Midbrain (tissue), 1 donor: ENCODE data around the gene TCEAL5.
A peak's percentile ranks its signal among the peaks of the same experiment; 100 is the strongest.
"Not testable (repeated sequence)": the region's sequence is repeated elsewhere in the genome, so short reads cannot be mapped to it uniquely, and the experiment has no call there.

Source experiments
- DNase-seq: peaks from one replicate; lab custom pipeline; 2025; lab: John Stamatoyannopoulos, UW

TCEAL5 gene, protein sequence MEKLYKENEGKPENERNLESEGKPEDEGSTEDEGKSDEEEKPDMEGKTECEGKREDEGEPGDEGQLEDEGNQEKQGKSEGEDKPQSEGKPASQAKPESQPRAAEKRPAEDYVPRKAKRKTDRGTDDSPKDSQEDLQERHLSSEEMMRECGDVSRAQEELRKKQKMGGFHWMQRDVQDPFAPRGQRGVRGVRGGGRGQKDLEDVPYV

DNA sequence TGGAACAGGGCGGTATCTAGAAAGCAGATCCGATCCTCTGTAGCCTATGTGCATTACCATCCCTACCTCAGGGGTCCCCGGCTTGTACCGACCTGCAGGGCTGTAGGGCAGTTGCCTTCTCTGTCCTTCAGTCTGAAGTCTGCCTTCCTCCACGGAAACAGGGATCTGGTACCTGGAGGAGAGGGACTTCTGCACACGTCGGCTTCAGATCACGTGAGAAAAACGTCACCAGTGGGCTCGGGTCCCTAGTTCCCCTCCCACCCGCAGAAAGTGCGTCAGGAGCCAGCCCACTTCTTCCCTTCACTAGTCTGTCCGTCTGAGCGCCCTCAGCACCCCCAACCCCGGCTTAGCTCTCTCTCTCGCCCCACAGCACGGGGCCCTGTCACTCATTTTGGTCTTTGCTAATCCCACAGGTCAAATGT lies at the start of gene TCEAL5:
TCEAL5 (minus strand) TSS at position 170 of the 422 bp plus-strand sequence. CDS start 2,187 bp downstream, outside the sequence.
- peak; percentile 39 for DNase-seq

DNA sequence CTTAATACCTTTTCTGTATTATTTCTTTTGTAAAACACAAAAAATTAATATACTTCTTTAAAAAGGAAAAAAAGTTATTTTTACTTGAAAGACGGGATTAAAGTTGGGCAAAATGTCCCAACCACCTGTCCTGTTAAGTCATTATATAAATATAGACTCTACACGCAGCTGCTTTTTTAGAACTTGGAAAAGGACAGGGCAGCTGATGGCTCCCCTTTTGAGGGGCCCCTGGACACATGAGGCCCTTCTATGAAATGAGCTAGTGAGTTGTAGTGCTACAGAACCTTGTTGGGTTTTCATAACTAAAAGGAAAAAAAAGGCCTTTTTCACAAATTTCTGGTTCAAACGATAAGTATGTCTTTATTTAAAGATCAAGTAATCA lies 34.8 kb upstream of the TCEAL5 start:
- DNase-seq: no peak

DNA sequence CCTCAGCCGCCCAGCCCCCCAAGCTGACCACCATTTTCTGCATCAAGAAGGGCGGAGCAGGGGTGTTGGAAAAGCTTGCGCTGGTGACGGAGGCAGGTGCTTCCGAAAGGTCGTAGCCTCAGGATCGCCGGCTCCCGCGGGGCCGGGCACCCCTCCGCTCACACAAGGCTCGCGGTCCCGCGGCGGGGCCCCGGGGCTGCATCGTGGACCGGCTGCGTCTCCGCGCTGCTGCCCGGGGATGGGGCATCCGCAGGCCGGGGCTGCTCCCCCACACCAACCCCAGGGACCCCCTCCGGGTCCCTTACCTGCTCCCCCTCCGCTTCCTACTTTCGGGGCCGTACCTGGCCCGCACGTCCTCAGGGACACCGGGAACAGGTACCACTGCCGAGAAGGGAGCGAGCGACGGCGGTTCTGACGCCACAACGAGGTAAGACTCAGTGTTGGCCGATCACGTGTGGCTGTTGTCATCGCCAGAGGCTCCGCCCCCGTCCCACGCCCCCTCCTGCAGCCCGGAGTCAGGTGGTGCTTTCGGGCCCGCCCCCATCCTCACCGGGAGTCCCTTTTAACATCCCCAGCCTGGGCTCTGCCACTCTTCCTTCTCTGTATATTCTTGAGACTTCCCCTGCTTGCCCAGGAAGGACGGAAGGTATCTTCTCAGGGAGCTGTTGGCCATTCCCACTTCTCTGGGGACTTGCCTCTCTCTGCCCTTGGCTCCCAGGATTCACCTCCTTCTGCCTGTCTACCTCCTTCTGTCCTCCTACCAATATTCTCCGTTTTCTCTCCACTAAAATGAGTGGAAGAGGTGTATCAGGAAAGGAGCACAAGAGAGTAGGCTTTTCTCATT lies 34.2 kb upstream of the TCEAL5 start, which contains the start of gene BEX2:
BEX2 (minus strand) TSS at position 436 of the 844 bp plus-strand sequence. CDS start 1,014 bp downstream, outside the sequence.
- DNase-seq: peak; percentile 81

DNA sequence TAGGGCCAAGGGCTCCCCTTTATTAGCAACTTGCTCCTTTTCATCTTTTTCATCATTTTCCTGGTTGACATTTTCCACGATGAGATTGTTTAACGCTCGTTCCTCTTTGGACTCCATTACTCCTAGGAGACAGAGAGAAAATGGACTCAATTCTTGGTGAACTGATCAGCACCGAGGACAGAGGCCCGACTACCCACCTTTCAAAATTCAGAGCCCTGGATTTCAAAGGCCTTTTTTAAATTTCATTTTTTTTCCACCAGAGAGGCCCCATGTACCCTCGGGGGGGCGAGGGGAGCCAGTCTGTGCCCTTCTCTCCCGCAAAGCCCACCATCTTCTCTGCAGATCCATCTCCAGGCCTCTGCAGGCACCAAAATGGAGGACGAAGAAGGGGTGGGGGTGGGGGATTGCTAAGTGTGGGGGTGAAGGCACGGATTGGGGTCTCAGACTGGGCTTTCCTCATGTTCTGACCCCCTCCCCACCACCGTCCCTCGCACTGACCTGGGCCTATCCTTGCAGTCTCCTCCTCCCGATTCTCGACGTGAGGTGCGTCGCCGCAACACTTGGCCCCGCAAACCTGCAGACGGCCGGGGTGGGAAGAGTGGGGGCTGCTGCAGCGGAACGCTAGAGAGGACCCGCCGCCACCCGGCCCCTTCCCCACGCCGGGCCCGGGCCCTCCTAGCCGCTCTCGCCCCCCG lies 33.5 kb upstream of the TCEAL5 start:
- DNase-seq: no peak

DNA sequence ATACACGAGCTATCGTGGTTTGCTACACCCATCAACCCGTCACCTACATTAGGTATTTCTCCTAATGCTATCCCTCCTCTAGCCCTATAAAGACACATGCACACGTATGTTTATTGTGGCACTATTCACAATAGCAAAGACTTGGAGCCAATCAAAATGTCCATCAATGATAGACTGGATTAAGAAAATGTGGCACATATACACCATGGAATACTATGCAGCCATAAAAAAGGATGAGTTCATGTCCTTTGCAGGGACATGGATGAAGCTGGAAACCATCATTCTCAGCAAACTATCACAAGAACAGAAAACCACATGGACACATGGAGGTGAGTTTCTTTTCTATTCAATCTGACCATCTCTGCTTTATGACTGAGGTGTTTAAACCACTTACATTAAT lies 29.1 kb upstream of the TCEAL5 start:
- not testable (repeated sequence) for DNase-seq

DNA sequence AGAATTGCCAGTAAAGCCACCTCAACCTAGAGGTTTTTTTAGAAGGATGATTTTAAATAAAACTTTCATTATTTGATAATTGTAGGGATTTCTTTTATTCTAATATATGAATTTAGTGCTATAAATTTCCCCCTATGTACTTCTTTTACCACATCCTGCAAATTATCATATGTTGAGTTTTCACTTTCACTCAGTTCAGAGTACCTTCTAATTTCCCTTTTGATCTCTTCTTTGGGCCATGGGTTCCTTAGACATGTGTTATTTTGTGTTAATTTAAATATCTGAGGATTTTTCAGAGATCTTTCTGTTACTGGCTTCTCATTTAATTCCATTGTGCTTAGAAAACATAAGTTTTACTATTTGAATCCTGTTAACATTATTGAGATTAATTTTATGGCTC lies 28.2 kb upstream of the TCEAL5 start:
- DNase-seq: no peak

DNA sequence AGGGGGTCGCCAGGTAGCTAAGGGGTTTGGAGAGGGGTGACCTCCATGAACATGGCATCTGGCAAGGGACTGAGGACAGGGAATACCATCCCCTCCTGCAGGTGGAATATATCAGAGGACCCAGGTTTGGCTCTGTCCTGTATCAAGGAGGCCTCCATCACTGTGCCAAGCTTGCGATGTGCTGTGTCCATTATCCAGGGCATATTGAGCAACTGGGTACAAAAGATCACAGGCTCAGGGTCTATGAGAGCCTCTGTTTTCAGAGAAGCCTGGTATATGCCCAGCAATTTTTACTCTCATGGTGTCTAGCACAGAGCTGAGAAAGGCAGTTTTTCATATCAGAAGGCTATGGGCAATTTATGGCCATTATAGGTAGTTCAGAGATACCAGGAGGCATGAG lies 16.6 kb upstream of the TCEAL5 start:
- no peak for DNase-seq

DNA sequence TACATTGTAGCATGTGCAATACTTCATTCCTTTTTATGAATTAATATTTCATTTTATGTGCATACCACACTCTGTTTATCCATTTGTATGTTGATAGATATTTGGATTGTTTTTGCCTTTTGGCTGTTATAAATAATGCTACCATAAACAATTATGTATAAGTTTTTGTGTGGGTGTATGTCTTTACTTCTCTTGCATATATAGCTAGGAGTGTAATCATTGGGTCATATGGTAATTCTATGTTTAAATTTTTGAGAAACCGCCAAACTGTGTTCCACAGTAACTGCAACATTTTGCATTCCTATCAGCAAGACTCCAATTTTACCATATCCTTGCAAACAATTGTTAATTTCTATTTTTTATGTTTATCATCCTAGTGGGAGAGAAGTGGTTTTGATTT lies 3.1 kb upstream of the TCEAL5 start:
- no peak for DNase-seq

DNA sequence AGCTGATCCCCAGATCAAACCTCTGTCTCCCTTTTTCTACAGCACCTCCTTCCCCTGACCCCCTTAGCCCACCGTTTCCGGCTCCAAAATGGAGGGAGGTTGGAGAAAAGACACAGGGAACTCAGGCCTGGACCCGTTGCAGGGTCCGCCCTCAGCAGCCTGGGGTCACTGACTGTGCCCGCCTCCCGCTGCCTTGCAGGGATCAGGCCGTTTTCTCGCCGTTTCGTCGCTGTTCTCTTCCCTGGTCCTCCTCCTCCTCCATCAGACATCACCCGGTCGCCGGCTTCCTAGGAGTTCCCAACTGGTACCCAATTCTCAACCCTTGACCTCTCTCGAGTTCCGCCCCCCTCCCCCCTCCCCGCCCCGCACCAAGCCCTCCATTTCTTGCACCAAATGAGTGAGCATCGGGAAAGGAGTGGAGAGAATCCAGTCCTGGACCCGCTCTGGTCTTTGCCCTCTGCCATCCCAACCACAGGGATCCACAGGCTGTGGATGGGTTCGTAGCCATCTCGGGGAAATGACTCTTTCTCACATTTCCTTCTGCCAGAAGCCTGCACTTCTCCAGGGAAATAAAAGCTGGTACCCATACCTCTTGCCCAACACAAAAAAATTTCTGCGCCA lies 493 bp downstream of the TCEAL5 start:
- DNase-seq: peak; percentile 6

DNA sequence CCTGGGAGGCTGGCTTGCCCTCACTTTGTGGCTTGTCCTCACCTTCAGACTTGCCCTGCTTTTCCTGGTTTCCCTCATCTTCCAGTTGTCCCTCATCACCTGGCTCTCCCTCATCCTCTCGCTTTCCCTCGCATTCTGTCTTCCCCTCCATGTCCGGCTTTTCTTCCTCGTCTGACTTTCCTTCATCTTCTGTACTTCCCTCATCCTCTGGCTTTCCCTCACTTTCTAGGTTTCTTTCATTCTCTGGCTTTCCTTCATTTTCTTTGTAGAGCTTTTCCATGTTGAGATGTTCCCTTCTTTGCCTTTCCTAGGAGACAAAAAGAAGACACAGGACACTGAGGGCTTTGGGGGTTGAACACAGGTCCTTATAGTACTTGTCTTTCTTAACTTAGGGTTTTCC lies 2.3 kb downstream of the TCEAL5 start:
- no peak for DNase-seq

DNA sequence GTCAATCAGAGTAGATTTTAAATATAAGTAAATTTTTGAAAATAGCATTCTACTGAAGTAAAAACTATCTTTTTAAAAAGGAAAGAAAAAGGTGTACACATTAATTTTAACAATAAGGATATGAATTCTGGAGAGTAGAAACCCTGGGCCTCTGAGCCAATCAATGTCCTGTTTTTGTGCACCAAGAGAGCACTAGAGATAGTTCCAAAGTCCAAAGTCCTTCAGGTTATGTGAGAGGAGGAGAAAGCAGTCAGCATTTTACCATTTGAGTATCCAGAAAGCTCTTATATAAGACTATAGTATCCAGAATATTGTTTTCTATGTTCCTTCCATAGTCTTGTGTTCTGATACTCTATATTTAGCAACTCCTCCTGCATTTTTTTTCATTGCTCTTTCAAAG lies 18.3 kb downstream of the TCEAL5 start:
- DNase-seq: no peak

DNA sequence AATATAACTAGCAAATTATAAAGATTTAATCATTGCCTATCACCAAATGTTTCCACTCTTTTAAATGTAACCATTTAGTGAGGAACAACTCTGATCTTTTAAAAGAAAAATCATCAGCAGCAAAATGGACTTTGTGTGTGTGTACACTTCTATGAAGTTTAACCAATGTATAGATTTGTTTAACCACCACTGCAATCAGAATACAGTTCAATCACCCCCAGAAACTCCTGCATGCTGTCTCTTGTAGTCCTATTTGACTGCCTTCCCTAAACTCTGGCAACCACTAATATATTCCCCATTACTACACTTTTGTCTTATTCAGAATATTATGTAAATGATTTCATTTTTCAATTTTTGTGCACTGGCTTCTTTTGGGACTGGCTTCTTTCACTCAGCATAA lies 19.9 kb downstream of the TCEAL5 start:
- no peak for DNase-seq

DNA sequence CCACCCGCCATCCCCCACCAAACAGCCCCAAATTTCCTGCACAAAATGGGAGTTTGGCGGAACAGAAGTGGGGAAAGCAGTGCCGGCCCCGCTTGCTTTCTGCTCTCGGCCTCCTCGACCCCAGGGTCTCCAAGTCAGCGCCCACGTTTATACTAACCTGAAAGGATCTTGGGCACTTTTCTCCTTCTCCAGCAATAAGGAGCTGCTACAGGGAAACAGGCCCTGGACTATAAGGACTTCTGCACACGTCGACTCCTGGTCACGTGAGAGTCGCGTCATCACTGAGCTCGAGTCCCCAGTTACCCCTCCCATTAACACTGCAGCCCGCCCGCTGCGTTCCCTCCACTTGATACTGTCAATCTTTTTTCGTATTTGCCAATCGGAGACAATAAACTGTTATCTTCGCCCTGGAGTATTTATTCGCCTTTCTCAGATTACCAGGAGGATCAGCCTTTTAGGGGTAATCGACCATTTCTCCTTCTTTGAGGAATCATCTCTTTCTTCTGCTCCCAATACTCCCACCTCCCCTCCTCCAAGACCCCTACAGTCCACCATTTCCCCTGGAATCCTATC lies 21.5 kb downstream of the TCEAL5 start, which contains the start of gene TCEAL8:
TCEAL8 (minus strand) TSS at position 235 of the 573 bp plus-strand sequence. CDS start 1,176 bp downstream, outside the sequence.
- peak; percentile 83 for DNase-seq

DNA sequence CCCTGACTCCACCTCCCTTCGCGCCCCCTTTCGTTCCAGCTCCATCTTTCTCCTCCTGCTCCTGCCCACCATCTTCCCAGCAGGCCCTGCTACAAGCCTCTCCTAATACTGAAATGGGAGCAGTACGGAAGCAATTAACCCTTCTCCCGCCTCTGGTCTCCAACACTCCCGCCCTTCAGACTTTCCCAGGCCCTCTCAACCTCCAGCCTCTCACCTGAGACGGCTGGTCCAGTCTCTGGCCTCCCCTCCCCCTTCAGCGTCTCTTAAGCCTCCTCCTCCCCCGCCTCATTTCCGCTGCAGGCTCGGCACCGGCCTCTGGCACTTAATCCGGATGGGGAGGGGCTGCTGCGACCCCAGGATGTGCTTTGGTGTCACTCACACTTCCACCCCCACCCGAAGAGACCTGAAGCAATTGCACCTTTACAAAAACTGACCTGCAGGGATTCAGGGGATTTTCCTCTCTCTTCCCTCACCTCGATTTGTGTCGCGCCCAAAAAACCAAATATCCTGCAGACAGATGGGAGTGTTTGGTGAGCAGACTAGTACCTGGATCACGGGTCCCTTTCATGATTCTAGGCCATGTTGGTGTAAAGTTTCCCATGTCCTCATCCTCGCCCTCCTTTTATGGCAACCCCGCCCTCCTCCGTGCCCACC lies 22.3 kb downstream of the TCEAL5 start:
- peak; percentile 45 for DNase-seq

DNA sequence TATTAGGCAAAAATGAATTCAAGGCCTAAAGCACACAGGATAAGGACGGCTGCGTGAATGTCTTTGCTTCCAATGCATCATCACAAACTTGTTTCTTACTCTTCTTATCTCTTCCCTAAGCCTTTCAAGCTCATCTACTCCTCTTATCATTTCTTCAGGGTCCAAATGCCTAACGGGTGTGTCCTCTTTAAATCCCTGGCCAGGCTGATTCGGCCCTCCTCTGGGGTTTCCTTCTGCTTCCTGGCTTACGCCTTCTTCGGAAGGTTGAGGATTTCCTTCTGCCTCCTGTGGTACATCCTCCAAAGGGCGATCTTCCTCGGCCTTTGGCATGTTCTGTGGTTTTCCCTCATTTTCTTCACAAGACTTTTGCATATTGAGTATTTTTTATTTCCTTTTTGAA lies 22.9 kb downstream of the TCEAL5 start:
- no peak for DNase-seq

DNA sequence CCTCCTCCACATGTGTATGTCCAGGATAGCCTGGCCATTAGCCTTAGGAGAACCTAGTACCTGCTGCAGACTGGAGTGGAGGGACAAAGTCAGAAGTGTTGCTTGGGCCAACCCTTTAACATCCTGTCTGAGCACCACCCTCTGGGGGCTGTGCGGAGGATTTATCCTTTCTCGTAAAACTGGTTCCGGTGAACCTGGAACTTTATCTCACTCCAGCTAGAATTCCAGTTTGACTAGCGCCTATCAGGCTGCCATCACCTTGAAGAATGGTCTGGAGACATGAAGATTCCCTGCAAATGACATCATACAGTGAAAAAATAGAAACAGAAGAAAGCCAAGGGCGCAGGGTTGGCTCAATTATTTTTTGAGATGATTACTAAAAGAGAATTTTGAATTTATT lies 25.6 kb downstream of the TCEAL5 start:
- DNase-seq: no peak

DNA sequence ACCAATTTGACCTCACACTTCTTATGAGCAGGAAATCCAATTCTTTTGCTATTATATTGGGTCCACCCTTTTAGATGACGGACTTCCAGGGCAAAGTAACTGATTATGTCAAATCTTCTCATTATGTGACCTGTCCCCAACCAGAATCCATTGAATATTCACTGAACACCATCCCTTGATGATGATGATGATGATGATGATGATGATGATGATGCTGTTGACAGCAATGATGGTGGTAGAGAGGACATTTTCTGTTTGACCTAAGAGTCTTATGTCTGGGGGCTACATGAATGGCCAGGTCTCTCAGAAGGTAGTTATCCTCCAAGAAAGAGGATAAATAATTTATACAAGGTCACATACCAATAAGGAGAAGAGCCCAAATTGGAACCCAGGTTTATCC lies 26.7 kb downstream of the TCEAL5 start:
- no peak for DNase-seq

DNA sequence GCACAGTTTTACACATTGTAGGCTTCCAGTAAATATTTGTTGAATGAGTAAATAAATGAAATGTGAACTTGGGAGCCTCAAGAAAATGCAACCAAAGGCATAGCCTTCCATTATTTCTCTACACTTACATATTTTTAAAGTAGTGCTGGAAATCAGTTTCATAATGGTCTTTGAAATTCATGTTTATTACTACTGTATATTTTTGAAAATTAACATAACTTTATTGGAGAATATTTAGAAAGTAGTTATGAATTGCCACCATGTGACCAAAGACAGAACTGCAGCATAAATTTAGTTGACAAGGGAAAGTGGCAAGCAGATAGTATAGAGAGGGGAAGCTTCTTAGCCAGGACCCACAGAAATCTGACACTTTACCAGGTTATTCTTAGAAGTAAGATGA lies 28.0 kb downstream of the TCEAL5 start:
- peak; percentile 32 for DNase-seq

DNA sequence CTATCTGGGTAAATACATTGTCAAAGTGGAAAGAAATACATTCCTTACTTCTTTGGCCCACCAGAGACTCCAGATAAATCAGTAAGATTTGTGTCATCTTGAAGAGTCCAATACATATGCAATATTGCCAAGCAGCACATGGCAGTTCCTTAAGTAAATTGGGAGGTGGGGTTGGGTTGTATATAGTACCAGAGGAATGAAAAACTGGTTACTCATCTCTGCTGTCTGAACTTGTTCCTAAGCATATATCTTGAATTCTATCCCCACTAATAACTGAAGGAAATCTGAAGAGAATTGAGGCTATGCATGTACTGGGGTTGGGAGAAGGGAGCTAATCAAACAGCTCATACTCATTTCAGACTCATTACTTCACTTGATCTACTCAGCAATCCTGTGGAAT lies 36.4 kb downstream of the TCEAL5 start:
- DNase-seq: no peak

DNA sequence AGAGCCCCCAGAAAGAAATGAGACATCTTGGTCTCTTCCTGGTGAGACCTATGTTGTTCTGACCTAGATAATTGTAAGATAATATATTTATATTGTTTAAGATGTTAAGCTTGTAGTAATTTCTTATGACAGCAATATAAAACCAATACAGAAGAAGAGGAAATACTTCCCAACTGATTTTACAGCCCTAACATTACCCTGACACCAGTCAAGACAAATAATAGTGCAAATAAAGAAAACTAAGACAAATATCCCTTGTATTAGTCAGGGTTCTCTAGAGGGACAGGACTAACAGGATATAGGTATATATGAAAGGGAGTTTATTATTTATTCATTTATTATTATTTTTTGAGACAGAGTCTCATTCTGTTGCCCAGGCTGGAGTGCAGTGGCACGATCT lies 40.3 kb downstream of the TCEAL5 start:
- DNase-seq: no peak

DNA sequence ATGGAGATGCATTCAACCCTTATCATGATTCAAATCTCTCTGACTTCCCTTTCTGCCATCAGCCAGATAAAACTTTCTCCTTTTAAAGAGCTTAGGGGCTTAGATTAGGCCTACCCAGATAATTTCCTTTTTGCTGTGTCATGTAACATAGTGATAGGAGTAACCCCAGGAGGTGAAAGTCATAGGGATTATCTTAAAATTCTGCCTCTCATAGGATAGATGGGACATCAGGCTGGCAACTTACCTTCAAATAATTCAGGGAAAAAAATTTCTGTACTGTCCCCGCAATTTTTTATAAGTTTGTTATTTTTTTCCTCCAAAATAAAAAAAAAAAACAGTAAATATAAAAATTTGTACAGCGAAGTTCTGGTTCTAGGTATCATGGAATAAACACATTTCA lies 40.9 kb downstream of the TCEAL5 start:
- not testable (repeated sequence) for DNase-seq
